GM10266 (cell line): ENCODE measurements around the gene ZNF791.

ENCODE experiments used
- DNase-seq: peaks from one replicate; pipeline ENCODE4 v3.0.0; 2012; ENCODE audit errors: extremely low spot score
- TF ChIP-seq, protein P1 (sequence below): IDR thresholded peaks from 2 replicates; pipeline ENCODE4 v1.5.1; 2012; ENCODE audit warnings: mild to moderate bottlenecking, low read depth; ENCODE audit not compliant: control insufficient read depth, insufficient read depth; ENCODE audit errors: missing control alignments

ZNF791 gene

DNA sequence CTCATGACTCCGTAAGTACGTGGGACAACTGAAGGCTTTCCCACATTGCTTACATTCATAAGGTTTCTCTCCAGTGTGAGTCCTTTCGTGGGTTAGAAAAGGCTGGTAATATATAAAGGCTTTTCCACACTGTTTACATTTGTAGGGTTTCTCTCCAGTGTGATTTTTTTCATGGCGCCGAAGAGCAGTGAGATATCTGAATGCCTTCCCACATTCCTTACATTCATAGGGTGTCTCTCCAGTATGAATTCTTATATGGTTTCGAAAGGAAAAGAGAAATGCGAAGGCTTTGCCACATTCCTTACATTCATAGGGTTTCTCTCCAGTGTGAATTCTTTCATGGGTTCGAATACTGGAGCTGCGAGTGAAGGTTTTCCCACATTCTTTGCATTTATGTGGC, 29.6 kb upstream of the ZNF791 start:
- TF ChIP-seq, protein P1, sequence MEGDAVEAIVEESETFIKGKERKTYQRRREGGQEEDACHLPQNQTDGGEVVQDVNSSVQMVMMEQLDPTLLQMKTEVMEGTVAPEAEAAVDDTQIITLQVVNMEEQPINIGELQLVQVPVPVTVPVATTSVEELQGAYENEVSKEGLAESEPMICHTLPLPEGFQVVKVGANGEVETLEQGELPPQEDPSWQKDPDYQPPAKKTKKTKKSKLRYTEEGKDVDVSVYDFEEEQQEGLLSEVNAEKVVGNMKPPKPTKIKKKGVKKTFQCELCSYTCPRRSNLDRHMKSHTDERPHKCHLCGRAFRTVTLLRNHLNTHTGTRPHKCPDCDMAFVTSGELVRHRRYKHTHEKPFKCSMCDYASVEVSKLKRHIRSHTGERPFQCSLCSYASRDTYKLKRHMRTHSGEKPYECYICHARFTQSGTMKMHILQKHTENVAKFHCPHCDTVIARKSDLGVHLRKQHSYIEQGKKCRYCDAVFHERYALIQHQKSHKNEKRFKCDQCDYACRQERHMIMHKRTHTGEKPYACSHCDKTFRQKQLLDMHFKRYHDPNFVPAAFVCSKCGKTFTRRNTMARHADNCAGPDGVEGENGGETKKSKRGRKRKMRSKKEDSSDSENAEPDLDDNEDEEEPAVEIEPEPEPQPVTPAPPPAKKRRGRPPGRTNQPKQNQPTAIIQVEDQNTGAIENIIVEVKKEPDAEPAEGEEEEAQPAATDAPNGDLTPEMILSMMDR, result no peak
- no peak for DNase-seq

DNA sequence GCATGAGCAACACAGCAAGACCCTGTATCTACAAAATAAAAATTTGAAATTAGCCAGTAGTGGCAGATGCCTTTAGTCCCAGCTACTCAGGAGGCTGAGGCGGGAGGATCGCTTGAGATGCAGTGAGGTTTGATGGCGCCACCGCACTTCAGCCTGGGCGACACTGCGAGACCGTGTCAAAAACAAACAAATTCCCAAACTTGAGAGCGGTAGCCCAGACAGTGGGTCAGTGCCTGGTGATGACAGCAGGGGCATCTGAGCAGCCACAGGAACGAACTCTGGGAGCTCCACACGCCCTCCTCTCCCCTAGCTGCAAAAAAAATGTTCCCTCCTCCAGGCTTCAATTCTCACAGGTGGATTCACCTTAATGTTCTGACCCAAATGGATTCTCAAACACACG, 14.2 kb upstream of the ZNF791 start:
- DNase-seq, result no peak
- TF ChIP-seq, protein P1, result no peak

DNA sequence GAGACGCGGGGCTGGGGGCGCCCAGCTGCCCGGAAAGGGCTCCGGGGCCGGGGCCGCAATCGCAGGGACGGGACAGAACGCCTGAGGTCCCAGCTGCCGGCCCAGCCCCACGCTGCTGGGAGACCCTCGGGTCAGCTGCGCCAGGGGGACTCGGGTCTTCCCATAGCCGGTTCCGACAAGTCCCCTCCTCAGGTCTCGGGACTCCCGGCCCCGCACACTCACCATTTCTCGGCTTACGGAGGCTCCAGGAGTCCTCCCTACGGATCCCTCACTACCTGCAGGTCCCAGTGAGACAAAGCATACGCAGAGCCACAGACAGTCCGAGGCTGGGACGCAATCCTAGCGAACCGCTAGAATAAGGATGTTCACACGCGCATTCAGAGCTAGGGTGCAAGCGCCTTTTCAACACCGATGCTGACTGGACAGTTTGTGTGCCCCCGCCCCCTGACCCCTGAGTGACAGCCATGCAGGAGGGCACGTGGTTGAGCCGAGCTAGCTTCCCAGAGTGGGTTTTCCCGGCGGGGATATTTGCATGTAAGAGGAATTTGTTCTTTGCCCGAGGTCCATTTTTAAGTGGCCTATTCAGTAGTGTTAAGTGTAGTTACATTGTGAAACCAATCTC, 13.7 kb upstream of the ZNF791 start:
- no peak for DNase-seq
- TF ChIP-seq, protein P1, result no peak

DNA sequence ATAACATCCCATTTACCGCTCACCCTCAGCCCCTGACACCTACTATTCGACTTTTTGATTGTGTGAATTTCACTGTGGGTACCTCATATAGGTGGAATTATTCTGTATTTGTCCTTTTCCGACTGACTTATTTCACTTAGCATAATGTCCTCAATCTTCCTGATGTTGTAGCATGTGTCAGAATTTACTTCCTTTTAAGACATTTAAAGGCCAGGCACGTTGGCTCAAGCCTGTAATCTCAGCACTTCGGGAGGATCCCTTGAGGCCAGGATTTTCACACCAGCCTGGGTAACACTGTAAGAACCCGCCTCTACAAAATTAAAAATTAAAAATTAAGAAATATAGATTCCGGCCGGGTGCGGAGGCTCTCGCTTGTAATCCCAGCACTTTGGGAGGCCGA, 13.1 kb upstream of the ZNF791 start:
- TF ChIP-seq, protein P1, result no peak
- DNase-seq, result no peak

DNA sequence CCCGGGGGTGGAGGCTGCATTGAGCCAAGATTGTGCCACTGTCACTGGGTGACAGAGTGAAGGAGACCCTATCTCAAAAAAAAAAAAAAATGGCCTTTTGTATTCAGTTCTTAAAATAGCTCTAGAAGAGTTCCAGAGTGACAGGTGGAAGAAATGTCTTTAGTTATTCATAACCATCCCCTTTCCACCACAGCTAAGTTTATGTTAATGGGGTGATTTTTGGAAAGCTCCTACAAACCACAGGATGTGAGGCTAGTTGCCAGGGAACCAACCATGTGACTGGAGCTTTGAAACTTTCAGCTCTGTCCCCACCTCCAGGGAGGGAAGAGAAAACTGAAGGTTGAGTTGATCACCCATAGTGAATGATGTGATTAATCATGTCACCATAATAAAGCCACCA, 7.0 kb upstream of the ZNF791 start:
- TF ChIP-seq, protein P1, result no peak
- DNase-seq, result peak; percentile 85

DNA sequence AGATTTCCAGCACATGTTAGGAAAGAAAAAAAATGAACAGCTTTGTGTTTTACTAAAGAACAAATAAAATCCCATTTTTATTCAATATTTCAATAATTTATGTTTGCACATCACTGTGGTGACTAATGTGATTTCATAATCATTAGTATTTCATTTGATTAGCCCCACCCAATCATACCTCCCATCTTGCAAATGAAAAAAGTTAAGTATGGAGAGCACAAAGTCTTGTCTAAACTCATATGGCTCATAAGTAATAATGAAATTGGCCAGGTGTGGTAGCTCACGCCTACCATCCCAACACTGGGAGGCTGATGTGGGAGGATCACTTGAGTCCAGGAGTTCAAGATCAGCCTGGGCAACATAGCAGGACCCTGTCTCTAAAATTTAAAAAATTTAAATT, 3.9 kb upstream of the ZNF791 start:
- TF ChIP-seq, protein P1, result no peak
- DNase-seq, result no peak

DNA sequence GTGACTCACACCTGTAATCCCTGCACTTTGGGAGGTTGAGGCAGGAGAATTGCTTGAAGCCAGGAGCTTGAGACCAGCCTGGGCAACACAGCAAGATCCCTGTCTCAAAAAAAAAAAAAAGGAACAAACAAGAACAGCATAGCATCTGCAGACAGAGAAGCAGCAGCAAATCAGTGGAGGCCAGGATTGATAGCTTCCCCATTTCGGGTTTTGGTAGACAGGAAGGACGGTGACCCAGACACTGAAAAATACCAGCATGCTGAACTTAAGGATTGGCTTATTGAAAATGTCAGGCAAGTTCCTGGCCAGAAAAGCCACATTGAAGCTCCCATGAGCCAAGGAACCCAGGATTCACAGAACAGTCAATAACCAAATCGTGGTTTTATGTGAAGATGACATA, 3.1 kb upstream of the ZNF791 start:
- TF ChIP-seq, protein P1, result no peak
- DNase-seq, result no peak
